Loucy (cell line): ENCODE data around the gene SIL1.

Experiments used
- H2AFZ ChIP-seq: fragments of 200-600 bp; sonication (generic); 2 replicates; pipeline ENCODE4 v1.6.0; 2016; ENCODE audit warnings: antibody characterized with exemption, mild to moderate bottlenecking, low read length, moderate library complexity
- H3F3A ChIP-seq: fragments of 200-600 bp; 2 replicates; pipeline ENCODE4 v1.6.0; 2016; ENCODE audit warnings: antibody characterized with exemption, low read depth, mild to moderate bottlenecking
- H3K27me3 ChIP-seq: fragments of 200-600 bp; sonication (generic); 2 replicates; pipeline ENCODE4 v1.6.1; 2014; ENCODE audit warnings: low read length, mild to moderate bottlenecking; ENCODE audit not compliant: insufficient read depth, poor library complexity, severe bottlenecking
- H3K36me3 ChIP-seq: fragments of 200-600 bp; sonication (generic); 2 replicates; pipeline ENCODE4 v1.6.1; 2016; ENCODE audit warnings: low read length; ENCODE audit not compliant: insufficient read depth
- H3K4me1 ChIP-seq: fragments of 200-600 bp; sonication (generic); 2 replicates; pipeline ENCODE4 v1.5.1; 2014; ENCODE audit warnings: low read length, mild to moderate bottlenecking; ENCODE audit not compliant: insufficient read depth, poor library complexity, severe bottlenecking
- H3K4me2 ChIP-seq: fragments of 200-600 bp; sonication (generic); 2 replicates; pipeline ENCODE4 v1.6.0; 2014; ENCODE audit warnings: antibody characterized with exemption, low read length, low read depth, mild to moderate bottlenecking; ENCODE audit not compliant: poor library complexity, severe bottlenecking
- H3K4me3 ChIP-seq: fragments of 200-600 bp; sonication (generic); 2 replicates; pipeline ENCODE4 v1.5.1; 2014; ENCODE audit warnings: low read length, mild to moderate bottlenecking, mixed read lengths; ENCODE audit not compliant: poor library complexity, severe bottlenecking
- H3K79me2 ChIP-seq: fragments of 200-600 bp; sonication (generic); 2 replicates; pipeline ENCODE4 v1.6.1; 2014; ENCODE audit warnings: low read length; ENCODE audit not compliant: insufficient read depth
- H3K9ac ChIP-seq: fragments of 200-600 bp; sonication (generic); 2 replicates; pipeline ENCODE4 v1.6.0; 2014; ENCODE audit warnings: mild to moderate bottlenecking, low read depth, low read length, moderate library complexity; ENCODE audit not compliant: poor library complexity, severe bottlenecking
- H3K9me2 ChIP-seq: fragments of 200-600 bp; sonication (generic); replicated peaks from 2 replicates; pipeline ENCODE4 v1.6.1; 2016; ENCODE audit warnings: low read depth, low read length, mixed read lengths
- H3K9me3 ChIP-seq: fragments of 200-600 bp; sonication (generic); 2 replicates; pipeline ENCODE4 v1.6.1; 2014; ENCODE audit warnings: mild to moderate bottlenecking, antibody characterized with exemption, low read length, low read depth; ENCODE audit not compliant: insufficient read depth
- H4K20me1 ChIP-seq: fragments of 200-600 bp; sonication (generic); 2 replicates; pipeline ENCODE4 v1.6.0; 2014; ENCODE audit warnings: antibody characterized with exemption, low read length, mild to moderate bottlenecking; ENCODE audit not compliant: insufficient read depth, poor library complexity, severe bottlenecking
- EZH2phosphoT487 ChIP-seq: fragments of 200-600 bp; IDR thresholded peaks from 2 replicates; pipeline ENCODE4 v1.6.1; 2018; ENCODE audit warnings: antibody characterized with exemption, mild to moderate bottlenecking, moderate library complexity, borderline replicate concordance
- TF ChIP-seq, protein P1 (sequence below): fragments of 200-600 bp; sonication (generic); conservative IDR thresholded peaks from 2 replicates; pipeline ENCODE4 v1.5.1; 2014; ENCODE audit warnings: mild to moderate bottlenecking, antibody characterized with exemption, low read length

The SIL1 gene

DNA sequence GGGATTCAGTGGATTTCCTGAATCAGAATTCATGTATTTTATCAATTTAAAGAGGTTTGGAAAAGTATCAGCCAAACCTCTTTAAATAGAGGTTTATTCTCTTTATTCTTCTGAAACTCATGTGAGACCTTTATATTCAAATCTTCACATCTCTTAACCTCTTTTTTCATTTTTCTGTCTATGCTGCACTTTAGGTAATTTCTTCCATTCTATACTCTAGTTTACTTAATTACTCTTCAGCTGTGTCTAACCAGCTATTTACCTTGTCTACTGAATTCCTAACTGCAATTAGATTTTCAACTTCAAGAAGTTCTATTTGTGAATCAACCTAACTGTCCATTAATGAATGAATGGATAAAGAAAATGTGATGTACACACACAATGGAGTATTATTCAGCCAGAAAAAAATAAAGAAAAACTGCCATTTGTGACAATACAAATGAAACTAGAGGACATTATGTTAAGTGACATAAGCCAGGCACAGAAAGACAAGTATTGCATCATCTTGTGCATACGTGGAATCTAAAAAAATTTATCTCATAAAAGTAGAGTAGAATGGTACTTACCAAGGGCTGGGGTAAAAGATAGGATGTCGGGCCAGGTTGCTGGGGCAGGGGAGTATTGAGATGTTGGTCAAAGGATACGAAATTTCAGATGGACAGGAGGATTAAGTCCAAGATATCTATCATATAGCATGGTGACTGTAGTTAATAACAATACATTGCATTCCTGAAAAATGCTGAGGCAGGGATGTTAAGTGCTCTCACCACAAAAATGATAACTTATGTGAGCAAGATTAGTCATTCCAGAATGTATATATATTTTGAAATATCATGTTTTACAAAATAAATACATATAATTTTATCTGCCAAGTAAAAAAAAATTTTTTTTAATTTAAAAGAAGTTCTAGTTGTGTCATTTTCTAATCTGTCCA lies 193.5 kb downstream of the SIL1 start:
- no peak overlapping the region for H3K9ac ChIP-seq
- H3K9me2 ChIP-seq = no peaks in the 10 kb centered on the region
- no peak for TF ChIP-seq EZH2phosphoT487
- TF ChIP-seq, protein P1, sequence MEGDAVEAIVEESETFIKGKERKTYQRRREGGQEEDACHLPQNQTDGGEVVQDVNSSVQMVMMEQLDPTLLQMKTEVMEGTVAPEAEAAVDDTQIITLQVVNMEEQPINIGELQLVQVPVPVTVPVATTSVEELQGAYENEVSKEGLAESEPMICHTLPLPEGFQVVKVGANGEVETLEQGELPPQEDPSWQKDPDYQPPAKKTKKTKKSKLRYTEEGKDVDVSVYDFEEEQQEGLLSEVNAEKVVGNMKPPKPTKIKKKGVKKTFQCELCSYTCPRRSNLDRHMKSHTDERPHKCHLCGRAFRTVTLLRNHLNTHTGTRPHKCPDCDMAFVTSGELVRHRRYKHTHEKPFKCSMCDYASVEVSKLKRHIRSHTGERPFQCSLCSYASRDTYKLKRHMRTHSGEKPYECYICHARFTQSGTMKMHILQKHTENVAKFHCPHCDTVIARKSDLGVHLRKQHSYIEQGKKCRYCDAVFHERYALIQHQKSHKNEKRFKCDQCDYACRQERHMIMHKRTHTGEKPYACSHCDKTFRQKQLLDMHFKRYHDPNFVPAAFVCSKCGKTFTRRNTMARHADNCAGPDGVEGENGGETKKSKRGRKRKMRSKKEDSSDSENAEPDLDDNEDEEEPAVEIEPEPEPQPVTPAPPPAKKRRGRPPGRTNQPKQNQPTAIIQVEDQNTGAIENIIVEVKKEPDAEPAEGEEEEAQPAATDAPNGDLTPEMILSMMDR = no peak
- H3K36me3 ChIP-seq = no peaks in the 10 kb centered on the region
- no peaks in the 10 kb centered on the region for H3K9me3 ChIP-seq
- H2AFZ ChIP-seq = no peak overlapping the region
- no peaks in the 10 kb centered on the region for H3F3A ChIP-seq
- H3K79me2 ChIP-seq = no peaks in the 10 kb centered on the region
- no peaks in the 10 kb centered on the region for H3K27me3 ChIP-seq
- H4K20me1 ChIP-seq = no peaks in the 10 kb centered on the region
- no peaks in the 10 kb centered on the region for H3K4me1 ChIP-seq
- no peak overlapping the region for H3K4me3 ChIP-seq
- no peak overlapping the region for H3K4me2 ChIP-seq

GRCh38 chr5:138999674-139000073 lies 198.5 kb downstream of the SIL1 start:
- Histone ChIP-seq H3K4me2 (no peak overlapping the region), H3K79me2 (no peaks in the 10 kb centered on the region), H4K20me1 (no peaks in the 10 kb centered on the region), H3K9ac (no peak overlapping the region), H3K4me1 (no peaks in the 10 kb centered on the region), H3K27me3 (no peaks in the 10 kb centered on the region), H3F3A (no peaks in the 10 kb centered on the region), H3K9me2 (no peaks in the 10 kb centered on the region), H2AFZ (no peak overlapping the region), H3K4me3 (no peak overlapping the region), H3K9me3 (no peaks in the 10 kb centered on the region), H3K36me3 (no peaks in the 10 kb centered on the region)
- TF ChIP-seq EZH2phosphoT487 = no peak
- TF ChIP-seq, protein P1 = no peak

DNA sequence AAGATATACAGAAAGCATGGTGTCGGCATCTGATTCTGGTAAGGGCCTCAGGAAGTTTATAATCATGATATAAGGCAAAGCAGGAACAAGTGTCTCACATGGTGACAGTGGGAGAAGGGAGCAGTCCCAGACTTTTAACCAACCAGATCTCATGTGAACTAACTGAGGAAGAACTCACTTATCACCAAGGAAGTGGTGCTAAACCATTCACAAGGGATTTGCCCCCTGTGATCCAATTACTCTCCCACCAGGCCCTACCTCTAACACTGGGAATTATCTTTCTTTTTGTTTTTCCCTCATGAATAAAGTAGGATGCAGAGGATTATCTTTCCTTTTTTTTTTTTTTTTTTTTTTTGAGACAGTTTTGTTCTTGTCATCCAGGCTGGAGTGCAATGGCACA lies 199.6 kb downstream of the SIL1 start:
- Histone ChIP-seq H3K79me2 (no peaks in the 10 kb centered on the region), H3K4me3 (no peak overlapping the region), H3K9ac (no peak overlapping the region), H3K4me2 (no peak overlapping the region), H3K4me1 (no peaks in the 10 kb centered on the region), H3F3A (no peaks in the 10 kb centered on the region), H3K27me3 (no peaks in the 10 kb centered on the region), H3K36me3 (no peaks in the 10 kb centered on the region), H3K9me2 (no peaks in the 10 kb centered on the region), H3K9me3 (no peaks in the 10 kb centered on the region), H2AFZ (no peak overlapping the region), H4K20me1 (no peaks in the 10 kb centered on the region)
- TF ChIP-seq, protein P1 = no peak
- TF ChIP-seq EZH2phosphoT487 = no peak
